Upper lobe of left lung (tissue), 4 donors: ENCODE measurements around the gene SEPSECS.

Experiments used
- EP300 ChIP-seq, 4 donors: sonication (generic); formaldehyde crosslinking; IDR thresholded peaks; one replicate each; pipeline ENCODE4 v1.5.1; 2017; ENCODE audit warnings: antibody characterized with exemption in 4 of 4, control low read depth in 2 of 4
- POLR2A ChIP-seq, 4 donors: fragments of 450-650 bp; IDR thresholded peaks; one replicate each; pipeline ENCODE4 v1.5.1; 2016 to 2017; ENCODE audit warnings: antibody characterized with exemption in 4 of 4, mild to moderate bottlenecking in 2 of 4
- POLR2AphosphoS5 ChIP-seq, 2 donors: sonication (generic); formaldehyde crosslinking; IDR thresholded peaks; one replicate each; pipeline ENCODE4 v1.5.1; 2017; ENCODE audit warnings: antibody characterized with exemption in 2 of 2
- TF ChIP-seq, protein P1 (sequence below), 6 experiments: fragments of 450-650 bp in 4 of 6; fragments of 200-600 bp in 2 of 6; sonication (generic) in 2 of 6; IDR thresholded peaks; one replicate each; pipeline ENCODE4 v1.5.1; 2016 to 2019; ENCODE audit warnings: antibody characterized with exemption in 6 of 6

DNA sequence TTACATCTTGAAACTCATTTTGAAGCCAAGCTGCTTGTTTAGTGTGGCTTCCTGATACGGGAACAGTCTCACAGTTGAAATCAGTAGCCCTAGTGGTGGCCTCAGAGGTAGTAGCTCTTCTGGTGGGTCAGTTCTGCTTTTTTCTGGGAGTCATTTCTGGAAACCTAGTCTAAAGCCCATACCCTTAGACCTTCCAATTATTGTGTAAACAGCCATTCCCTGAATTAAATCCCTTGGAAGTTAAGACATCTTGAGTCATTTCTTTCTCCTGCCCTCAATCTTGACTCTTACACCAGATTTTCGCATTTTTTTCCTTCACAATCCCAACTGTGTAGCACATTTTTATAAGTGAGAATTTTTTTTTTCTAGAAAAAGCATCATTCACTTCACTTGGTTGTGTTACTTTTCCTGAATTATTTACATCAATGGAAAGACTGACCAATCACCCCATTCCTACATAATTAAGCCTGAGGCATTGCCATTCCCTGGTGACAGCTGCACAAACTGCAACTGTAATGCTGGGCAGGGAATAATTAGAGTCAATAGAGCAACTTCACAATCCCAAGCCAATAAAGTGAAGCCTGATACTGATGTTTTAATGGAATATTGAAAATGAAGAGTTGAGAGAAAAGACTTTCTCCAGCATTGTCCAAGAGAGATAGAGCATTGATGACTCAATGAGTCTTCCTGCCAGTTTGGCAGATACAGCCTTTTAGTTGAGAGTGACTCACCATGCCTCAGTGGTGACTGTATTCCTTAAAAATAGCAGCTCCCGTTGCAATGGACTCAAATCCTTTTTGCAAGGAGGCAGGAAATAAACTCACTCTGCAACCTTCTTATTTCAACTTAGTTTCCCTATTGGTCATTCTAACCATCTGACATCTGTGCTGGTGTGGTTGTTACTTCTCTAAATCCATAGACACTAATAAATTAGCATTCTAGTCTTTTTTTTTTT is 13.0 kb upstream of the SEPSECS start:
- TF ChIP-seq, protein P1, sequence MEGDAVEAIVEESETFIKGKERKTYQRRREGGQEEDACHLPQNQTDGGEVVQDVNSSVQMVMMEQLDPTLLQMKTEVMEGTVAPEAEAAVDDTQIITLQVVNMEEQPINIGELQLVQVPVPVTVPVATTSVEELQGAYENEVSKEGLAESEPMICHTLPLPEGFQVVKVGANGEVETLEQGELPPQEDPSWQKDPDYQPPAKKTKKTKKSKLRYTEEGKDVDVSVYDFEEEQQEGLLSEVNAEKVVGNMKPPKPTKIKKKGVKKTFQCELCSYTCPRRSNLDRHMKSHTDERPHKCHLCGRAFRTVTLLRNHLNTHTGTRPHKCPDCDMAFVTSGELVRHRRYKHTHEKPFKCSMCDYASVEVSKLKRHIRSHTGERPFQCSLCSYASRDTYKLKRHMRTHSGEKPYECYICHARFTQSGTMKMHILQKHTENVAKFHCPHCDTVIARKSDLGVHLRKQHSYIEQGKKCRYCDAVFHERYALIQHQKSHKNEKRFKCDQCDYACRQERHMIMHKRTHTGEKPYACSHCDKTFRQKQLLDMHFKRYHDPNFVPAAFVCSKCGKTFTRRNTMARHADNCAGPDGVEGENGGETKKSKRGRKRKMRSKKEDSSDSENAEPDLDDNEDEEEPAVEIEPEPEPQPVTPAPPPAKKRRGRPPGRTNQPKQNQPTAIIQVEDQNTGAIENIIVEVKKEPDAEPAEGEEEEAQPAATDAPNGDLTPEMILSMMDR (IDR thresholded peaks at IDR 0.05): no peak
- TF ChIP-seq POLR2AphosphoS5 (IDR thresholded peaks at IDR 0.05) (no peak), EP300 (IDR thresholded peaks at IDR 0.05) (no peak), POLR2A (IDR thresholded peaks at IDR 0.05) (no peak)
